Measurements from ENCODE around the gene JMJD1C. TPM values are rescaled to one million over a fixed set of nuclear protein-coding genes. Genes with fewer than 3 reads are reported as not detected.

JMJD1C gene
- total and polyA plus RNA-seq, 3 donors from 2014 or later: 29.7 to 111 (median 94.6) TPM

DNA sequence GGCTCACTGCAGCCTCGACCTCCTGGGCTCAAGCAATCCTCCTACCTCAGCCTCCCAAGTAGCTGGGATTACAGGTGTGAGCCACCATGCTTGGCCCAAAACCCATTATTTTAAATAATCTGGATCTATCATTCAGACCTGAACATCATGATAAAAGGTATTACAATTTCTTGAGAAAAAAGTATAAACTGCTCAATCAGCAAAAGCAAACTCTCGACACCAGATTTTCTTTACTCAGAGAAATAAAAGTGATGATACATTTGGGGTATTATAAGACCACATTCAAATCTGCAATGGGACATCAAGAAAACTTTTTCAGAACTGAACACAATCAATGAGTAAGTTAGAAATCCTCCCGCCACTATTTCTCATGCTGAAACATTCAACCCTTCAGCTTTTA is 41.2 kb downstream of the JMJD1C start:
- Histone ChIP-seq H3K4me1 (peaks cover 10% of the 10 kb centered on the region), H3K4me3 (no peak overlapping the region), H3K27ac (no peak overlapping the region), H3K36me3 (ENCODE audit: low read depth, missing control alignments) (no peaks in the 10 kb centered on the region), H3K9me3 (no peaks in the 10 kb centered on the region), H3K27me3 (no peaks in the 10 kb centered on the region)
- intact Hi-C loops (cut with DNase I; ENCODE audit: low total_unique reads): no loop called here
- 97 to 98% methylated on average over 3 of the region's 3 CpGs for WGBS, 2 donors
- TF ChIP-seq POLR2A (IDR thresholded peaks at IDR 0.05): no peak
- TF ChIP-seq, protein P1, sequence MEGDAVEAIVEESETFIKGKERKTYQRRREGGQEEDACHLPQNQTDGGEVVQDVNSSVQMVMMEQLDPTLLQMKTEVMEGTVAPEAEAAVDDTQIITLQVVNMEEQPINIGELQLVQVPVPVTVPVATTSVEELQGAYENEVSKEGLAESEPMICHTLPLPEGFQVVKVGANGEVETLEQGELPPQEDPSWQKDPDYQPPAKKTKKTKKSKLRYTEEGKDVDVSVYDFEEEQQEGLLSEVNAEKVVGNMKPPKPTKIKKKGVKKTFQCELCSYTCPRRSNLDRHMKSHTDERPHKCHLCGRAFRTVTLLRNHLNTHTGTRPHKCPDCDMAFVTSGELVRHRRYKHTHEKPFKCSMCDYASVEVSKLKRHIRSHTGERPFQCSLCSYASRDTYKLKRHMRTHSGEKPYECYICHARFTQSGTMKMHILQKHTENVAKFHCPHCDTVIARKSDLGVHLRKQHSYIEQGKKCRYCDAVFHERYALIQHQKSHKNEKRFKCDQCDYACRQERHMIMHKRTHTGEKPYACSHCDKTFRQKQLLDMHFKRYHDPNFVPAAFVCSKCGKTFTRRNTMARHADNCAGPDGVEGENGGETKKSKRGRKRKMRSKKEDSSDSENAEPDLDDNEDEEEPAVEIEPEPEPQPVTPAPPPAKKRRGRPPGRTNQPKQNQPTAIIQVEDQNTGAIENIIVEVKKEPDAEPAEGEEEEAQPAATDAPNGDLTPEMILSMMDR (IDR thresholded peaks at IDR 0.05): no peak
- no peak for DNase-seq

DNA sequence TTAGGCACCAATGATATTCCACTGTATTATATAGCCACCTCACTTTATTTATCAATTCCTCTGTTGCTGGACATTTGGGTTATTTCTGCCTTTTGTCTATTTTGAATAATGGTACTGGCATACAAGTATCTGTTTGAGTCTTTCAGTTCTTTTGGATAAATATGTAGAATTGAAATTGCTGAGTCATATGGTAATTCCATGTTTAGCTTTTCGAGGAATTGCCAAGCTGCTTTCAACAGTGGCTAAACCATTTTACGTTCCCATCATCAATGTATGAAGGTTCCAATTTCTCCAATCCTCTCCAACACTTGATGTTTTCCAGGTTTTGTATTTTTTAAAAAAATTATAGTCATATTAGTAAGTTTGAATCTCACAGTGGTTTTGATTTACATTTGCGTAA is 42.3 kb downstream of the JMJD1C start:
- Histone ChIP-seq H3K4me1 (no peaks in the 10 kb centered on the region), H3K27me3 (no peaks in the 10 kb centered on the region), H3K4me3 (no peak overlapping the region), H3K27ac (no peak overlapping the region), H3K36me3 (ENCODE audit: low read depth, missing control alignments) (no peaks in the 10 kb centered on the region), H3K9me3 (no peaks in the 10 kb centered on the region)
- DNase-seq: no peak
- intact Hi-C loops (cut with DNase I; ENCODE audit: low total_unique reads): no loop called here
- no peak for TF ChIP-seq POLR2A (IDR thresholded peaks at IDR 0.05)
- TF ChIP-seq, protein P1 (IDR thresholded peaks at IDR 0.05): no peak
- 89 to 94% methylated on average over 3 of the region's 3 CpGs for WGBS, 2 donors

DNA sequence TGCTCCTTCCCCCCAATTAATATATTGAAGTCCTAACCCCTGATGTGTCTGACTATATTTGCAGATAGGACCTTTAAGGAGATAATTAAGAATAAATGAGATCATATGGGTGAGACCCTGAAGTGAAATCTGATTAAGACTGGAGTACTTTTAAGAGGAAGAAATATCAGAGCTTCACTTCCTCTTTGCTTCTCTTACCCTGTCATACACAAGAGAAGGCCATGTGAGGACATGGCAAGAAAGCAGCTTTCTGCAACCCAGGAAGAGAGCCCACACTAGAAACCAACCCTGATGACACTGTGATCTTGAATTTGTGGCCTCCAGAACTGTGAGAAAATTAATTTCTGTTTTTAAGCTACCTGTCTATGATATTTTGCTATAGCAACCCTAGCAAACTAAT is 44.2 kb downstream of the JMJD1C start:
- Histone ChIP-seq H3K9me3 (no peaks in the 10 kb centered on the region), H3K36me3 (ENCODE audit: low read depth, missing control alignments) (no peaks in the 10 kb centered on the region), H3K27me3 (no peaks in the 10 kb centered on the region), H3K4me1 (peaks cover 6% of the 10 kb centered on the region), H3K4me3 (no peak overlapping the region), H3K27ac (no peak overlapping the region)
- intact Hi-C loops (cut with DNase I; ENCODE audit: low total_unique reads): no loop called here
- no peak for TF ChIP-seq POLR2A (IDR thresholded peaks at IDR 0.05)
- TF ChIP-seq, protein P1 (IDR thresholded peaks at IDR 0.05): no peak
- DNase-seq: no peak

DNA sequence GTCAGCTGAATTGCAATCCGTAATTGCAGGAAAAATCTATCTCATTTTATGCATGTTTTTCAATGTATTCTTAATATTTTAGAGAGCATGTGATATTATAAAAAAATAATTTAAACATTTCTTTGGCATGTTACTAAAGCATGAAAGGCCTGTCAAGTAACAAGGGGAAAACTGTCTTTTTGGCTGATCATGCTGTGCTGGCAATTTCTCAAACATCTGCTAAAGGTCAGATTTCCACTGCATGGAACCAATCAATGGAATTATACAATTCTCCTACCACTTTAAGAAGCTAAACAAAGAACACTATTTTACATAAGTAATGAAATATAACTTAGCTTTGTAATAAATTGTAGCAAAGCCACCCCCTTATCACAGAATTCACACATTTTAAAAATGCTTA is 49.4 kb downstream of the JMJD1C start:
- WGBS, 2 donors: 59 to 67% methylated on average over 1 of the region's 1 CpG

More for the DNA sequence above, 49.4 kb downstream of the JMJD1C start:
- no peak overlapping the region for H3K4me3 ChIP-seq
- H3K4me1 ChIP-seq: peaks cover 14% of the 10 kb centered on the region
- no peaks in the 10 kb centered on the region for H3K27me3 ChIP-seq
- intact Hi-C loops (cut with DNase I; ENCODE audit: low total_unique reads): no loop called here
- H3K36me3 ChIP-seq (ENCODE audit: low read depth, missing control alignments): no peaks in the 10 kb centered on the region
- H3K9me3 ChIP-seq: no peaks in the 10 kb centered on the region
- no peak overlapping the region for H3K27ac ChIP-seq
- no peak for DNase-seq
- TF ChIP-seq, protein P1 (IDR thresholded peaks at IDR 0.05): no peak
- TF ChIP-seq POLR2A (IDR thresholded peaks at IDR 0.05): no peak
